Measurements from ENCODE around the gene OSBPL5. TPM values are rescaled to one million over a fixed set of nuclear protein-coding genes. Genes with fewer than 3 reads are reported as not detected.

OSBPL5 gene
- total RNA-seq, 1 donor from 2014 or later = 6.2 TPM

DNA sequence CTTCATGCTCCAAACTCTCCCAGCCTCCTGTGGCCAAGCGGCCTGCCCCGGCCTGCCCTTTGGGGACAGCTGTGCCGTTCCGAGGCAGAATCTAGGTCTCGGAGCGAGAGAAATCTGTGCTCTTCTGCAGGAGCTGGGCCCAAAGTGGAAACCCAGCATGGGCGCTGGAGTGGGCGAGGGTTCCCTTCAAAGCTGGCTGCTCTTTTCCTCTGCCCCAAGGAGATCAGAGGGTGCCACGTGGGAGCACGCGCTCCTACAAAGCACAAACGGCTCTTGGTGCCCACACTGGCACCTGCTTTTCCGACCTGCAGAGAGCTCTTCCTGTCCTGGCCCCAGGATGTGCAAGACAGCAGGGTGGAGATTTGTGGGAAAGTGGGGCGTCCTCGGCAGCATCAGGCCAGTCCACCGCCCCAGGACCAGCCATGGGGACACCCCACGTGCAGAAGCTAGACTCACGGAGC is 6.9 kb downstream of the OSBPL5 start:
- Histone ChIP-seq H3K4me2 (no peak overlapping the region), H4K20me1 (ENCODE audit: low read depth) (peaks cover 53% of the 10 kb centered on the region), H3F3A (ENCODE audit: low read depth) (peaks cover 16% of the 10 kb centered on the region), H3K27me3 (no peaks in the 10 kb centered on the region), H3K27ac (no peak overlapping the region), H3K79me2 (ENCODE audit: low read depth) (peaks cover 39% of the 10 kb centered on the region), H3K36me3 (no peaks in the 10 kb centered on the region), H2AFZ (replicated peaks) (no peak overlapping the region), H3K9ac (no peak overlapping the region), H3K4me3 (no peak overlapping the region), H3K9me3 (ENCODE audit: low read depth) (no peaks in the 10 kb centered on the region), H3K4me1 (peaks cover 46% of the 10 kb centered on the region)
- Mint-ChIP-seq H3K27me3 (ENCODE audit: insufficient read depth, low read depth) (peaks cover 2% of the 10 kb centered on the region), H3K9me3 (no peaks in the 10 kb centered on the region), H3K27ac (no peak overlapping the region), H3K4me3 (peak overlapping the region; percentile 69), H3K36me3 (no peaks in the 10 kb centered on the region), H3K4me1 (peaks cover 76% of the 10 kb centered on the region)
- DNase-seq (ENCODE audit: low spot score) = no peak
- TF ChIP-seq, protein P1, sequence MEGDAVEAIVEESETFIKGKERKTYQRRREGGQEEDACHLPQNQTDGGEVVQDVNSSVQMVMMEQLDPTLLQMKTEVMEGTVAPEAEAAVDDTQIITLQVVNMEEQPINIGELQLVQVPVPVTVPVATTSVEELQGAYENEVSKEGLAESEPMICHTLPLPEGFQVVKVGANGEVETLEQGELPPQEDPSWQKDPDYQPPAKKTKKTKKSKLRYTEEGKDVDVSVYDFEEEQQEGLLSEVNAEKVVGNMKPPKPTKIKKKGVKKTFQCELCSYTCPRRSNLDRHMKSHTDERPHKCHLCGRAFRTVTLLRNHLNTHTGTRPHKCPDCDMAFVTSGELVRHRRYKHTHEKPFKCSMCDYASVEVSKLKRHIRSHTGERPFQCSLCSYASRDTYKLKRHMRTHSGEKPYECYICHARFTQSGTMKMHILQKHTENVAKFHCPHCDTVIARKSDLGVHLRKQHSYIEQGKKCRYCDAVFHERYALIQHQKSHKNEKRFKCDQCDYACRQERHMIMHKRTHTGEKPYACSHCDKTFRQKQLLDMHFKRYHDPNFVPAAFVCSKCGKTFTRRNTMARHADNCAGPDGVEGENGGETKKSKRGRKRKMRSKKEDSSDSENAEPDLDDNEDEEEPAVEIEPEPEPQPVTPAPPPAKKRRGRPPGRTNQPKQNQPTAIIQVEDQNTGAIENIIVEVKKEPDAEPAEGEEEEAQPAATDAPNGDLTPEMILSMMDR (IDR thresholded peaks at IDR 0.05) = no peak
- no peak for TF ChIP-seq EZH2phosphoT487 (IDR thresholded peaks at IDR 0.05)
- TF ChIP-seq EZH2 (IDR thresholded peaks at IDR 0.05) = no peak

DNA sequence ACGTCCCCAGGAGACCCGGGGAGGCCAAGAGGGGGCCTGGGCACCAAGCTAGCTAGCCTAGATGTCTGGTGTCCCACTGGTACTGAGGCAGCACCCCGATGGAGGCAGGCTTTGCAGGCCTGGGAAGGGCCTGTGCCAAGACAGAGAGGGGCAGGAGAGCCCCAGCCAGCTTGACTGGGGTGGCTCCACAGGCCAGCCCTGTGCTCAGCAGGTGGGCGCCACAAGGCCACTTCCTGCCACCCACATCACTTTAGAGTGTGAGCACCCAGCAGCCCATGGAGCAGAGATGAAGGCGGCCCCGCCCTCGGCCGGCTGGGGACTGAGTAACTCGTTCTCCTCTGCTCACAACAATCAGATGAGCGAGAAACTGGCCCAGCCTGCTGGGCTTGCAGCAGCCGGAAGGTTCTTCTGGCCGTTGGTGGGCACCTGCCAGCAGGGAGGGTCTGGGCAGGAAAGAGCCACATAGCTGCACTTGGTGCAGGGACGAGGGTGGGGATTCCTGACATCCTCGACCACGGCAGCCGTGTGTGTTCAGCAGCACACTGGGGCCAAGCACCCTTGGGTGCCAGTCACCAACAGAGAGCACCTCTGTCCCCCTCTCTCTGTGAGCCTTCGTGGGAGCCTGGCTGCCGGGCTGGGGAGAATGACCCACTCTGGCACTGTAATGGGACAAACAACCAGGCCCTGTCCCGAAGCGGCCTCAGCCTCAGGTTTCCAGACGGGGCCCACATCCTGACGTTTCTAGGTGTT is 7.6 kb downstream of the OSBPL5 start:
- Histone ChIP-seq H2AFZ (replicated peaks) (no peak overlapping the region), H3K27ac (no peak overlapping the region), H3K79me2 (ENCODE audit: low read depth) (peaks cover 33% of the 10 kb centered on the region), H4K20me1 (ENCODE audit: low read depth) (peaks cover 52% of the 10 kb centered on the region), H3F3A (ENCODE audit: low read depth) (peaks cover 16% of the 10 kb centered on the region), H3K36me3 (no peaks in the 10 kb centered on the region), H3K4me3 (no peak overlapping the region), H3K9ac (no peak overlapping the region), H3K9me3 (ENCODE audit: low read depth) (no peaks in the 10 kb centered on the region), H3K4me2 (no peak overlapping the region), H3K4me1 (peaks cover 50% of the 10 kb centered on the region), H3K27me3 (no peaks in the 10 kb centered on the region)
- H3K36me3 Mint-ChIP-seq = no peaks in the 10 kb centered on the region
- peaks cover 76% of the 10 kb centered on the region for H3K4me1 Mint-ChIP-seq
- peak overlapping the region; percentile 35 for H3K4me3 Mint-ChIP-seq
- no peak for DNase-seq (ENCODE audit: low spot score)
- peaks cover 2% of the 10 kb centered on the region for H3K27me3 Mint-ChIP-seq (ENCODE audit: insufficient read depth, low read depth)
- TF ChIP-seq EZH2 (IDR thresholded peaks at IDR 0.05) = no peak
- no peak for TF ChIP-seq EZH2phosphoT487 (IDR thresholded peaks at IDR 0.05)
- TF ChIP-seq, protein P1 (IDR thresholded peaks at IDR 0.05) = no peak
- no peak overlapping the region for H3K27ac Mint-ChIP-seq
- H3K9me3 Mint-ChIP-seq = no peaks in the 10 kb centered on the region

DNA sequence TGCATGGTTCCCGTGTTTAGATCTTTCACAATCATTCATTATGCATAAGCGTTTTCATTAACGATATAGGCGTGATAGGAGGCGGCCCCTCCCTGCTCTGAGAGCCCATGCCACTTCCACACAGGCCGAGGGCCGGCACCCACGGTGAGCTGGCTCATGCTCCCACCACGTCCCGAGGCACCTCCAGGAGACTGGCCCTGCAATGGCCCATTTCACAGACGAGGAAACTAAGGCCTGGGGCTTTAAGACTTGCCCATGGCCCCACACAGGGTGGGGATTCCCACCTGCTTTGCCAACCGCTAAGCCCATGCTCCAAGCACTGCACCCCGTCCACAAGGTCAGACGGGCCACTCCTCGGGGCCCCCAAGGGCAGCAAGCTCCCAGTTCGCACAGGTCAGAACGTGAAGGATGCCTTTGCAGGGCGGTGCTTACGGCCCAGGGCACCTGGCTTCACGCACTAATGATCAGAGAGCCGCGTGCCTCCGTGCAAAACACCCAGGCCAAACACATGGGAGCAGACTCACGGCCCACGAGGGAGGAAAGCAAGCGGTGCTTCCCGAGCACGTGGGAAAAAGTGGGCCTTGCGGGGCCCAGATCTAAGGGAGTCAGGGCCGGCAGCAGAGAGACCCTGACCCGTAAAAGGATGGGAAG is 8.3 kb downstream of the OSBPL5 start:
- H3K4me1 Mint-ChIP-seq = peaks cover 78% of the 10 kb centered on the region

More for the DNA sequence above, 8.3 kb downstream of the OSBPL5 start:
- Mint-ChIP-seq H3K4me3 (no peak overlapping the region), H3K9me3 (no peaks in the 10 kb centered on the region), H3K27me3 (ENCODE audit: insufficient read depth, low read depth) (peaks cover 2% of the 10 kb centered on the region), H3K36me3 (no peaks in the 10 kb centered on the region), H3K27ac (no peak overlapping the region)
- Histone ChIP-seq H3K27ac (no peak overlapping the region), H3F3A (ENCODE audit: low read depth) (peaks cover 16% of the 10 kb centered on the region), H3K4me1 (peaks cover 43% of the 10 kb centered on the region), H3K36me3 (no peaks in the 10 kb centered on the region), H3K27me3 (no peaks in the 10 kb centered on the region), H3K9ac (no peak overlapping the region), H2AFZ (replicated peaks) (no peak overlapping the region), H3K4me3 (no peak overlapping the region), H3K9me3 (ENCODE audit: low read depth) (no peaks in the 10 kb centered on the region), H3K4me2 (no peak overlapping the region), H3K79me2 (ENCODE audit: low read depth) (peaks cover 26% of the 10 kb centered on the region), H4K20me1 (ENCODE audit: low read depth) (peaks cover 46% of the 10 kb centered on the region)
- TF ChIP-seq, protein P1 (IDR thresholded peaks at IDR 0.05) = no peak
- TF ChIP-seq EZH2 (IDR thresholded peaks at IDR 0.05) (no peak), EZH2phosphoT487 (IDR thresholded peaks at IDR 0.05) (no peak)
- DNase-seq (ENCODE audit: low spot score) = no peak
